GM21528 (cell line): ENCODE measurements around the gene CASK.

Experiments
- ATAC-seq: cut with Tn5 transposase; IDR thresholded peaks from one replicate; pipeline ENCODE4 v1.9.1; 2021; ENCODE audit warnings: mild to moderate bottlenecking, moderate library complexity; ENCODE audit not compliant: unreplicated experiment, low FRiP score

Gene CASK, protein sequence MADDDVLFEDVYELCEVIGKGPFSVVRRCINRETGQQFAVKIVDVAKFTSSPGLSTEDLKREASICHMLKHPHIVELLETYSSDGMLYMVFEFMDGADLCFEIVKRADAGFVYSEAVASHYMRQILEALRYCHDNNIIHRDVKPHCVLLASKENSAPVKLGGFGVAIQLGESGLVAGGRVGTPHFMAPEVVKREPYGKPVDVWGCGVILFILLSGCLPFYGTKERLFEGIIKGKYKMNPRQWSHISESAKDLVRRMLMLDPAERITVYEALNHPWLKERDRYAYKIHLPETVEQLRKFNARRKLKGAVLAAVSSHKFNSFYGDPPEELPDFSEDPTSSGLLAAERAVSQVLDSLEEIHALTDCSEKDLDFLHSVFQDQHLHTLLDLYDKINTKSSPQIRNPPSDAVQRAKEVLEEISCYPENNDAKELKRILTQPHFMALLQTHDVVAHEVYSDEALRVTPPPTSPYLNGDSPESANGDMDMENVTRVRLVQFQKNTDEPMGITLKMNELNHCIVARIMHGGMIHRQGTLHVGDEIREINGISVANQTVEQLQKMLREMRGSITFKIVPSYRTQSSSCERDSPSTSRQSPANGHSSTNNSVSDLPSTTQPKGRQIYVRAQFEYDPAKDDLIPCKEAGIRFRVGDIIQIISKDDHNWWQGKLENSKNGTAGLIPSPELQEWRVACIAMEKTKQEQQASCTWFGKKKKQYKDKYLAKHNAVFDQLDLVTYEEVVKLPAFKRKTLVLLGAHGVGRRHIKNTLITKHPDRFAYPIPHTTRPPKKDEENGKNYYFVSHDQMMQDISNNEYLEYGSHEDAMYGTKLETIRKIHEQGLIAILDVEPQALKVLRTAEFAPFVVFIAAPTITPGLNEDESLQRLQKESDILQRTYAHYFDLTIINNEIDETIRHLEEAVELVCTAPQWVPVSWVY

DNA sequence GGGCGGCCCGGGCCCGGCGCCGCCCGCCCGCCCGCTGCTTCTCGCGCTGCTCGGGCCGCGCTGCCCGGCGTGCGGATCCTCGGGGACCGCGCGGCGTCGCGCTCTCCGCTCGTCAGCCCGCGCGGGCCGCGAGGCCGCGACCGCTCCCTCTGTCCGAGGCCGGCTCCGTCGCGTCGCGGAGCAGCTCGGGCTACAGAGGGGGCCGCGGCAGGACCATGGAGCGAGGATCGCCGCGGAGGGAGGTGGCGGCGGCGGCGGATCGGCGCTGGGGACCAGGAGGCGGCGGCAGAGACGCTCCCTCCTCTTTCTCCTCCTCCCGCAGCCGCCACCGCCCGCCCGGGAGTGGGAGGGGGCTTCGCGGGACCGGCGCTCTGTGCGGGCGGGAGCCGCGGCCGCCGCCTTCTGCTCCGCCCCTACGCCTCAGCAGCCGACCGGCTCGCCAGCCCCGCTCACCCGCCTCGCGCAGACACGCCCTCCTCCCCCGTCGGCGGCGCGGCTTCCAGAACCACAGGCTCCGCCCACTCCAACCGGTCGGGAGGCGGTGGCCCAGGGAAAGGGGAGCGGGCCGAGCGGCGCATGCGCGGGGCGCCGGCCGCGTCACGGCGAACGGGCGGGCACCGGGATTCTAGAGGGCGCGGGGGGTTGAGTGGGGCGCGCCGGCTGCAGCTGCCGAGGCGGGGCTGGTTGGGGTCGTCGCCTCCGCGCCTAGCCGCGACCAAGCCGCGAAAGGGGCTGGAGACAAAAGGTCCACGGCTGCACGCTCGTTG is at the start of gene CASK:
TSS of gene CASK (minus strand) at position 344 of the 767 bp plus-strand sequence. CDS start 566 bp downstream, outside the sequence.
- ATAC-seq = peak; percentile 89

DNA sequence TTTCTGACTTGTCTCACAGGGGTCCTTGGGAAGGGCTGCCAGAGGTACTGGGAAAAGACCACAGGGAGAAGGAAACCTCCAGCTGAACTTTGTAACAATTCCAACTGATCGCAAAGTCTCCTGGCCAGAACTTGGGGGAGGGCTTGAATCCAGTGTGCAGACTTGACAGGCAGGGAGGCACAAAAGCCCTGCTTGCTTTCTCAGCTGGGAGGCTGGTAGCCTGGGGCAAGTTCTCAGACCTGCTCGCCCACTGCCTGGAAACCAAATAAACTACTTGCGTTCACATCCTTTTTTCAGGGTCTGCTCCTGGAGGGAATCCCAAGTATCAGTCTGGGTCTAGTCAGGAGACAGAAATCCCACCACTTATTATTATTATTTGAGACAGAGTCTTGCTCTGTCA is 48.0 kb upstream of the CASK start:
- ATAC-seq = no peak

DNA sequence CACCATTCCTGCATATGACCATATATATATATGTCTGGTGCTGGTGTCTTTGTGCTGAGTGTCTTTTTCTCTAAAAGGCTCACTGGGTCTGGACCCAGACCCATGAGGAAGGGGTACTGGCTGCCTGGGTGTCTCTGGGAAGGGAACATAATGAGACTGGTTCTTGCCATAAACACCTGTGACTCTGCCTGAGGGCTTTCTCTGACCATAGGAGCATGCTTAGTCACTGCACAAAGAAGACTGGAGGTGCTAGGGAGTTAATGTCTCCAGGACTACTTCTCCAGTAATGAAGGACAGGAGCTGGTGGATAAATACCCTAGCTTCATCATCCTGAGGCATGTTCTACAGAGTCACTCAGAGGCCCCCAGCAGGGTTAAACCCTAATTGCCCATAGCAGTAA is 47.1 kb upstream of the CASK start:
- ATAC-seq = no peak

DNA sequence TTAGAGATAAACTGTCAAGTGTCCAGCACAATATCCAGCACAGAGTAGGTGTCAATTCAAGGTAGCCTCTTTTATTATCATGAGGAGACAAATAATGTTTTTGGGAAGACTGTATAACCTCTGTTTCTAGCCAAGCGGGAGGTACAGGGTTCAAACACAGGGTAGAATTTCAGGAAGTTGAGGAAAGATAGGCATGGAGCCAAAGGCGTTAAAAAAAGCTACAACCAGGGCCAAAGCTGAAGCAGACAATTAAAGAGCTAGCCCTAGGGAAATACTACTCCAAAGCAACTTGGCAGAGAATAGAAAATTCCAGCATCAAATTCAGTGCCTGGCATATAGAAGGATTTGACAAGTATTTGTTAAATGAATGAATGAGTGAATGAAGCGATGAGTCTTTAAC is 40.0 kb upstream of the CASK start:
- ATAC-seq = no peak

DNA sequence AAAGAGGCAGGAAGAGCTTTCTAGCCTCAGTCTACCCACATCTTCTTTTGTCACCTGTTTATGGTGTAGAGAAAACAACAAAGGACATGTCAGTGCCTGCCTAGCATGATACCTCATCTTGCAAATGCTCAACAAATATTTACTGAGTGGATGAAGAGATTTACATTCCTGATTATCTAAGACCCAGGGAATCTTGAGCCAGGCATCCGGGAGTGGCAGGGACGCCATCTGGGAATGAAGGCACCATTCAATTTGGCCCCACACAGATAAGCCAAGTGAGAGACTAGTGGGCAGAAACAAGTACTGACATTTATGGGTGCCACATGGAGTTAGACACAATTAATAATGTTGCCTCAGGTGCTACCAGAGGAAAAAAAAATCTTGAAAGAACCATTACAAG is 36.8 kb upstream of the CASK start:
- no peak for ATAC-seq

DNA sequence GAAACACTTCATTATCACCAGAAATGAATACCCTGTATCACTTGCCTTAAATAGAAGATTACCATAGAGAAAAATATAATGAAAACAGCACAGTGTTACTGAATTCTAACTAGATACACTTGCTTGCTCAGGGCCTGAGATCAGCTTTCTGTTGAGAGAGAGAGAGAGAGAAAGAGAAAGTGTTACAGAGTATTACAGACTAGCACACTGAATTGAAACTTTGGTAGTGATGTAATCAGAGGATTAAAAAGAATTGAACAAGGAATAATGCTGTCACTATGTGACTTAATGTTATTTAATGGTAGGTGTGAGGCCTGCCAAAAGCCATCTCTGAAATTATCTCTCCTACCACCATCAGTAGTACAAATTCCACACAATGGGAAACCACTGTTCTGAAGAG is 35.5 kb upstream of the CASK start:
- no peak for ATAC-seq

DNA sequence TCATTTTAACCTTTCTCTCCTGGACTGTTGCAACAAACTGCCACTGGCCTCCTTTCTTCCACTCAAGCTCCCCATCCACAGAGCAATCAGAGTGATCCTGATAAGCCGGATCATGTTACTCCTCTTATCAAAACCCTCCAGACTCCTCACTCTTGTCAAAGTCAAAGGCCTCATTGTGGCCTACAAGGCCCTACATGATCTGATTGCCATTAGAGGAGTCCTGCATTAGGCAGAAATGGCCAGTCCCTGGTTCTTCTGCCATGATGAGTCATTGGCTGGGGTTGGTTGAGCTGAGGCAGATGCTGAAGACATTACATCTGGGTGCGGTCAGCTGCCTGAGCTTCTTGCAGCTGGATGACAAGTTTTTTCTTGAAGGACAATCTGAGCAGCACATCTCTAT is 32.7 kb upstream of the CASK start:
- no peak for ATAC-seq

DNA sequence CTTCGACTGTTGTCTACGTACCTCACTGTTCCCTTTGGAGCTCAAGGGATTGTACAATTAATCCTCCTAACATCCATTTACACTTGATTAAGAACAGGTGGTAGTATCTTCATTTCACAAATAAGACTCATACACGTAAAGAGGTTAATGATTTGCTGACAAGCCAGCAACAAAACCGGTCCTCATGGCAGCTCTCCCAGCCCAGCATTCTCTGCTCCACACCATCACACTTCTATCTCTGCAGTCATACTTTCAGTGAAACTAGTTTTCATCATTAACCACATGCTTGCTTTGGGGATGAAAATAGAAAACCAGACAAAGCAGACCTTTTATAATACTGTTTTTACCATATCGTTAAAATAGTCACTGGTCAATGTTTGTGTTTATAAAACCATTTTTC is 28.7 kb upstream of the CASK start:
- ATAC-seq = no peak

DNA sequence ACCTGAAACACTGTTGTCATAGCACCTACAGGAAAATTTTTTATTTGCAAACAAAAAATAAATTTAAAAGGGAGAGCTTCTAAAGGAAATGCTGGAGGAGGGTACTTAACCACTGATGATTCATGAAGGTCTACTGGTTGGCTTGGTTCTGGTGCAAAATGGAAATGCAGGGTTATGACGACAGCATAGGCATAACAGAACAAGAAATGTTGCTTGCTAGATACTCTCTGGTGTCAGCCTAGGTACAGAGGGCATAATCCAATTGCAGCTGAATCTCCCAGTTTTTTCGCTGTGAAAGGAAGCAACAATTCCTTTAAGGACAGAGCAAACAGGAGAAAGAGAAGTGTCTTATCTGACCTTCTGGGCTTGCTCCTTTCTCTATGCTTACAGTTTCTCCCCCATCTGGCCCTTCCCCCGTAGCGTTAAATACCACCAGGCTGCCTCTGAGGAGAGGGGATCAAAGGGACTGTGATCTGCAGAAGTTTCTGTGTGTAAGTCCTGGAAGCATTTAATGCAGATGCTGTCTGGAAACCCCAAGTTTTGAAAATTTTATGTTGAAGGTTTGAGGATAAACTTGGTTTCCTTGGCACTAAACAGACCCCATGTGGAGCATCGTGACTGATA is 23.7 kb upstream of the CASK start:
- no peak for ATAC-seq

DNA sequence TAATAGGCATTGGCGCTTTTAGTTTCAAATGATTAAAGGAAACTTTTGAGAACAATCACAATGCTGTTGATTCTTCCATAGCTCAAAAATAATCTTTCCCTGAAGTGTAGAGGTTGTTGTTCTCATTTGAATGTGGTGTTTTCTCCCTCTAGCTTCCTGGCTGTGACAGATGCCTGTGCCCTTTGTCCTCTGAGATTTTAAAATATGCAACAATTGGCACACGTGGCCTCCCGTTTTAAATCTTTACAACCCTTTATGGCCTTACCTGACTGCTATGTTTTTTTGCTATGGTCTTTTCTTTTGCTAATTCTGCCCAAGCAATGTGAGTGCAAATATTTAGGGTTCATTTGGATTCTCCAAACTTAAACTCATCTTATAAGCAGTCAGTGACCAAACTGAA is 22.9 kb upstream of the CASK start:
- ATAC-seq = no peak

DNA sequence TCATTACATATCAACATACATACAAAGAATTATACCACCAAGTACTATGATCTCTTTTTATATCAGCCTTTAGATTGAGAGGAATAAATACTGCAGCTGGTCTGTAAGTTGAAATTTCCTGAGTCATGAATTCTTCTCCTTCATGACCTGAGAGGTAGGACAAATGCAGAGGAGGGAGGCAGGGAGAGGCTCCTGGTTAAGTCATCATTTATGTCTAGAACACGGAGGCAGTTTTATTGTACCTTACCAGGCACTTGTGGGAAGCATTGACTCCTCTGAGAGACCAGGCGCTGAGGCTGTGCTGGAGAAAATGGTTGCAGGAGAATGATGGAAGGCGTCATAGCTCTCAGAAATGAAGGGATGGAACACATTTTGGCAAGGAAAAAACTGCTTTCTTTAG is 12.5 kb upstream of the CASK start:
- ATAC-seq = no peak

DNA sequence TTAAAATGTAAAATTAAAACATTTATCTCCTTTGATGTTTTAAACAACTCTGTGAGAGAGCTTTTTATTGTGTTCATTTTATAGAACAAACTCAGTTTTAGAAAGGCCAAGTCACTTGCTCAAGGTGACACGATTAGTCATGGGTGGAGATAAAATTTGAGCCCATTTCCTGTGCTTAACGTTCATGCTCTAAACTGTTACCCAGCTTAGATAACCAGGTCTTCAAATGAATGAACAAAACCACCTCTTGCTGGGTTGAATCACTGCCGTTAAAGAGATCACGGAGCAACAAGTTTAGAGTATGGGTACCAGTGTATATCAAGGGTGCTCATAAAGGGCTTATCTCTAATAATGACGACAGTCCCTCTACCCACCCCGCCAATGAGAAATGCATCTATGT is 10.2 kb upstream of the CASK start:
- no peak for ATAC-seq

DNA sequence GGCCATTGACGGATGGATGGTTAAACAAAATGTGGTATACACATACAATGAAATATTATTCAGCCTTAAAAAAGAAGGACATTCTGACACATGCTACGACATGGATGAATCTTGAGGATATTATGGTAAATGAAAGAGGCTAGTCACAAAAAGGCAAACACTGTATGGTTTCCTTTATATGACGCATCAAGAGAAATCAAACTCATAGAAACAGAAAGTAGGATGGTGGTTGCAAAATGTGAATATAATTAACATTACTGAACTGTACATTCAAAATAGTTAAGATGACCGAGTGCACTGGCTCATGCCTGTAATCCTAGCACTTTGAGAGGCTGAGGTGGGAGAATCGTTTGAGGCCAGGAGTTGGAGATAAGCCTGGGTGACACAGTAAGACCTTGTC is 9.5 kb upstream of the CASK start:
- ATAC-seq = no peak

DNA sequence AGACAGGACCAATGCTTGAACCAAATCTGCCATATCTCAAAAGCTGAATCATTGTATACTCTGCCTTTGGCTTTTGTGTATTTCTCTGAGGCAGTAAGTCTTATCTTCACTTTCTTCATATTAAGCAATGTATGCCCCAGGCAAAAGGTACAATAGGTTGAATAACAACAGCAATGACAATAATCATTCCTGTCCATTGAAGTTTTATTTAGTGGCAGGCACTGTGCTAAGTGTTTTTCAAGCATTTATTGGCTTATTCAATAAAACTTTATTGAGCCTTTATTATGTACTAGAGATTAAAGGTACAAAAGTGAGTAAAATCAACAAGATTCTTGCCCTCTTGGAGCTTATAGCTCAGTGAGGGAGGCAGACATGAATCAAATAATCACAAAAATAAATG is 8.2 kb upstream of the CASK start:
- no peak for ATAC-seq

DNA sequence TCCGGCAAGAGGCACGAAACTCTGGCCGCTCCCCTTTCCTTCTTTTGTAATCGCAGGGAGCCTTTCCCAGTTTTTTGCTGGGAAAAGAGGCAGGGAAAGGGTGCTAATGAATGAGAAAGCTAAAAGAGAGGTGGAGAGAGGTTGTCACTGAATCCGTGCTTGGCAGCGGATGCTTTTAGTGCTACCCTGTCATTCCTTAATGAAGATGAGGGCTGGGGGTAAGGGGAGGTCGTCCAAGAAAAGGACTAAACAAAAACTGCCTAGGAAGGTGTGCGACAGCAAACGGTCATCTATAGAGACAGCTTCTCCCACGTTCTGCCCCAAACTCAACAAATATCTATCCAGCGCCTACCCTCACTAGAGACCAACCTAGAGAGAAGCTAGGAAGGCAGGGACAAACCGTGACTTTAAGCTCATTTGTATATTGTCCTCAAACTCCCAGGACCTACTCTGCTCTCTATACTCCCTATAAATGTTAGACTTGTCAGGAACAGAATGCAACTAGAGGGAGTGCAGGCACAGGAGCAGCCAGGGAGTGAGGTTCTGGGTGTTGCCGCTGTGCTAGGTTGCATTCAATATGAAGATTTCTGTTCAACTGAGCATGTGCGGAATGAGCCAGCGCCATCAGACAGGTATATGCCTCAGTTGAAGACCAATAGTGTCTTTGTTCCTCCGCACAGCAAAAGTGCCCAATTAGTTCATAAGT is 777 bp upstream of the CASK start:
- ATAC-seq = no peak

DNA sequence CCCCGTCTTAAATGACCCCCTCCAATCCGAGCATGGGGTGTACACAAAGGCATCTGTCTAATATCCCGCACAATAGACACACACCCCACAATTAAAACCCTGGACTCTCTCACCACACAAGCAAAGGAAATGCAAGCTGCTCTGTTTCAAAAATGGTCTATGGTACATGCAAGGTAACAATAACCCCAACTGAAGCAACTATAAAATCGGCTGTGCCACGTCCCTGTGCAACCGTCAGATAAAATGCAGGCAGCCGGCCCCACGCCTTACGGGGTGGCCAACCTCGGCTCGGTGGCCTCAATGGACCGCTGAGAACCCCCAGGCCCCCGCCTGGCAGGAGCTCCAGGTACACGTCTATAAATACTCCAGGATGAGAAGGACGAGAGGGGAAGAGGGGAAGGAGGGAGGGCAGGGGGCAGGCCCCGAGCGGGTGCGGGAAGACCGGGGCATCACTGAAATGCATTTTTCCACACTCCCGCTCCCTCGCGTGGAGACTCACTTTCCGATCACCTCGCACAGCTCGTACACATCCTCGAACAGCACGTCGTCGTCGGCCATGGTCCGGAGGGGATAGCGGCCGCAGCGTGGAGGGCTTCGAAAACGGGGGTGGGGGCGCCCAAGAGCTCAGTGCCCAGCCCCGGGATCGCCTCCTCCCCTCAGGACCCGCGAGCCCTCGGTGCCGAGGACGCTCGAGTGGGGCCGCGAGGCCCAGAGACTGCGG is 763 bp downstream of the CASK start:
- peak; percentile 34 for ATAC-seq

DNA sequence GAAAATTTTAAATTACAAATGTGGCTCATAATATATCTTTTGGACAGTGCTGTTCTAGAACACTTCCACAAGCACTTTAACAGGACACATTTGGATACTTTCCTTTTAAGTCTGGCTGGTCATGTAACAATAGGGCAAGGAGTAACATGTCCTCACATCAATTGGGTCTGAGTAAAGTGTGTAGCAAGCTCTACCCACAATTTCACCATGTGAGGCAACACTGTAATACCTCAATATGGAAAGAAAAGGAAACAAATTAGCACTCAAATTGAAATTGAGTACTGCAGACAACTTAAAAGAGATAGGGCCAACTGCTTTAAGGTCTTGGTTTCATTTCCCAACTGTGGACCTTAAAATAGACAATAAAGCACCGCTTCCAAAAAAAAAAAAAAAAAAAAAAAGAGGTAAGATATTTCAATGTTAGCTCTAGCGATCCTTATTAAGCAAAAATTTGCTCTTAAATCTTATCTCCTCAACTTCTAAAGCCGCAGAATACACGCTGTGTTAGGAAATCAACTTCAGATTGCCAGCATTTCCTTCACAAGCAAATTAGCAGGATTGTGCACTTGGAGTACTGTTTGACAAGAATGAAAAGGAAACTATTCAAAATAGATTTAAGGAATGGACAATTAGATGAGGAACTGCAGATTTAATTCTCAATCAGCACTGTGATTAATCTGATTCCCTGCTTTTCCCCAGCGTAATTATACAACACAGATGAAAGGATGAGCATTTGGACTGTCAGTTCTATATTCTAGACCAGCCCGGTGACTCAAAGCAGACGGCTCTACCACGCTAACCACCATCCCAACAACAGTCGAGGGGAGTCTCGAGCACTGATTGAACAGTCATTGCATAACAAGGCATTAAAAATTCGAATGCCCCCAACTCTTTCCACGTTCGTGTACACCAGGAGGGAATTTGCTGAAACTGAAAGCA is 1.6 kb downstream of the CASK start:
- no peak for ATAC-seq

DNA sequence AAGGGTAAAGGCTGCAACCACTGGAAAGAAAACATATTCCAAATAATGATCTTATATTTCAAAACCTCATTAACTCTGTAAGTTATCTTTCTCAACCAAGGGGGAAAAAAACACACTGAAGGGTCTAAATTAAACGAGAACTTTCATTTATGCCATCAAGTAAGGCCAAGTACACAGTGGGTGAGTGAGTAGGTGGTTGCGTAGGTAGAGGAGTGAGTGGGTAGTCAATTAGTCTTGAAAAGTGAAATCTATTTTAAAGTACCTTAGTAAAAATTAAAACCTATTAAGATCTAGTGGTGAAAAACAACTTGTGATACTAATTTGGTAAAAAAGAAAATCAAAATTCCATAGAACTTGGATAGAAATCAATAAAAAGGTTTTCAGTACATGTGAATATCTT is 3.5 kb downstream of the CASK start:
- no peak for ATAC-seq
